Breast epithelium (tissue), 4 donors: ENCODE data around the gene CLK2. TPM values are rescaled to one million over a fixed set of nuclear protein-coding genes. Genes with fewer than 3 reads are reported as not detected.
"Not testable (repeated sequence)": the region's sequence is repeated elsewhere in the genome, so short reads cannot be mapped to it uniquely, and the experiment has no call there.

Experiments used
- DNase-seq, 2 donors: peaks; one replicate each; pipeline ENCODE4 v3.0.0-alpha.2; 2019; ENCODE audit warnings: low spot score in 2 of 2
- H3K27ac ChIP-seq, 2 donors: fragments of 200-600 bp; sonication (generic) in 1 of 2; one replicate each; pipeline ENCODE4 v1.5.1; 2016 to 2019; ENCODE audit warnings: mild to moderate bottlenecking in 1 of 2
- H3K27me3 ChIP-seq, 2 donors: fragments of 200-600 bp; sonication (generic) in 1 of 2; one replicate each; pipeline versions ENCODE4 v1.5.1 to v1.6.0; 2017 to 2019; ENCODE audit warnings: control low read depth in 1 of 2, mild to moderate bottlenecking in 1 of 2
- H3K36me3 ChIP-seq: fragments of 200-600 bp; one replicate; pipeline ENCODE4 v1.5.1; 2019
- H3K4me1 ChIP-seq, 2 donors: fragments of 200-600 bp; sonication (generic); one replicate each; pipeline ENCODE4 v1.5.1; 2016 to 2019; ENCODE audit warnings: control low read depth in 1 of 2
- H3K4me3 ChIP-seq, 3 donors: fragments of 200-600 bp; sonication (generic); 1 replicate in 2 of 3; 2 replicates in 1 of 3; pipeline ENCODE4 v1.5.1; 2016 to 2019; ENCODE audit warnings: mild to moderate bottlenecking in 3 of 3, moderate library complexity in 2 of 3
- H3K9me3 ChIP-seq, 2 donors: fragments of 200-600 bp; sonication (generic) in 1 of 2; one replicate each; pipeline ENCODE4 v1.5.1; 2016 to 2019; ENCODE audit warnings: control low read depth in 1 of 2
- POLR2A ChIP-seq: fragments of 450-650 bp; IDR thresholded peaks from one replicate; pipeline ENCODE4 v1.6.1; 2016; ENCODE audit warnings: antibody characterized with exemption, mild to moderate bottlenecking, moderate library complexity
- POLR2AphosphoS5 ChIP-seq, 3 donors: sonication (generic); formaldehyde crosslinking; IDR thresholded peaks; one replicate each; pipeline ENCODE4 v1.6.1; 2017; ENCODE audit warnings: antibody characterized with exemption in 3 of 3
- intact Hi-C: fragments of 100-400 bp; cut with DNase I; formaldehyde crosslinking; loops from one replicate; pipeline ENCODE4 v1.15.1; 2023; ENCODE audit warnings: low total_unique reads
- total RNA-seq, 3 donors: library from RNA; depleted of rRNA; stranded (reverse); fragments of >200 nt; gene quantifications; one replicate each; pipeline ENCODE4 v1.1.0, GENCODE V29; 2016
- TF ChIP-seq, protein P1 (sequence below), 3 donors: fragments of 450-650 bp; IDR thresholded peaks; one replicate each; pipeline ENCODE4 v1.5.1; 2016 to 2017; ENCODE audit warnings: antibody characterized with exemption in 3 of 3, mild to moderate bottlenecking in 3 of 3, moderate library complexity in 3 of 3

CLK2 gene
- total RNA-seq, 3 donors from 2014 or later = 29.1 to 53.4 (median 48.7) TPM

- H3K9me3 ChIP-seq = no peaks in the 10 kb centered on the region
- intact Hi-C loops = no loop called here
- no peaks in the 10 kb centered on the region for H3K4me1 ChIP-seq
- DNase-seq = no peak
- H3K27ac ChIP-seq = peak overlapping the region; percentile 88 to 89
- H3K27me3 ChIP-seq = no peaks in the 10 kb centered on the region
- peak overlapping the region; percentile 57 to 75 (median 65) for H3K4me3 ChIP-seq
- TF ChIP-seq, protein P1, sequence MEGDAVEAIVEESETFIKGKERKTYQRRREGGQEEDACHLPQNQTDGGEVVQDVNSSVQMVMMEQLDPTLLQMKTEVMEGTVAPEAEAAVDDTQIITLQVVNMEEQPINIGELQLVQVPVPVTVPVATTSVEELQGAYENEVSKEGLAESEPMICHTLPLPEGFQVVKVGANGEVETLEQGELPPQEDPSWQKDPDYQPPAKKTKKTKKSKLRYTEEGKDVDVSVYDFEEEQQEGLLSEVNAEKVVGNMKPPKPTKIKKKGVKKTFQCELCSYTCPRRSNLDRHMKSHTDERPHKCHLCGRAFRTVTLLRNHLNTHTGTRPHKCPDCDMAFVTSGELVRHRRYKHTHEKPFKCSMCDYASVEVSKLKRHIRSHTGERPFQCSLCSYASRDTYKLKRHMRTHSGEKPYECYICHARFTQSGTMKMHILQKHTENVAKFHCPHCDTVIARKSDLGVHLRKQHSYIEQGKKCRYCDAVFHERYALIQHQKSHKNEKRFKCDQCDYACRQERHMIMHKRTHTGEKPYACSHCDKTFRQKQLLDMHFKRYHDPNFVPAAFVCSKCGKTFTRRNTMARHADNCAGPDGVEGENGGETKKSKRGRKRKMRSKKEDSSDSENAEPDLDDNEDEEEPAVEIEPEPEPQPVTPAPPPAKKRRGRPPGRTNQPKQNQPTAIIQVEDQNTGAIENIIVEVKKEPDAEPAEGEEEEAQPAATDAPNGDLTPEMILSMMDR (IDR thresholded peaks at IDR 0.05) = no peak
- TF ChIP-seq POLR2AphosphoS5 (IDR thresholded peaks at IDR 0.05) (no peak), POLR2A (no peak)
- H3K36me3 ChIP-seq = no peaks in the 10 kb centered on the region
These were observed 45.2 kb downstream of the CLK2 start for GRCh38 chr1:155228096-155228427.

GRCh38 chr1:155227261-155228095 lies 45.8 kb downstream of the CLK2 start:
- H3K9me3 ChIP-seq = no peaks in the 10 kb centered on the region

DNA sequence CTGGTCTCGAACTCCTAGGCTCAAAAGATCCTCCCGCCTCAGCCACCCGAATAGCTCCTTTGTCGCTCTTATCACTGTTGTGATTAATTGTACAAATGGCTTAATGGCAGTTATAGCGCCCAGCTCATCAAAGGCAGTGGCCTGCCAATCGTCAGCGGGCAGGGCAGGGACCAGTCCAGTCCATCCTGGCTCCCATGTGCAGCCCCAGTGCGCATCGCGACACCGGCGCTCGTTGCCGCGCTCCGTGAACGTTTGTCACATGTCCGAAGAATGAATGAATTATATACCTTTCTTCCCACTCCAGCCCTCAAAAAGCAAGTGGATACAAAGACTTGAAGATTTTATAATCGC lies 46.4 kb downstream of the CLK2 start:
- Histone ChIP-seq H3K9me3 (no peaks in the 10 kb centered on the region), H3K27me3 (no peaks in the 10 kb centered on the region), H3K27ac (peak overlapping the region; percentile 88 to 89), H3K36me3 (no peaks in the 10 kb centered on the region), H3K4me1 (no peaks in the 10 kb centered on the region), H3K4me3 (peak overlapping the region; percentile 57 to 75 (median 65))
- TF ChIP-seq POLR2AphosphoS5 (IDR thresholded peaks at IDR 0.05) (peak in 1 of 3 donors; percentile 7), POLR2A (no peak)
- TF ChIP-seq, protein P1 (IDR thresholded peaks at IDR 0.05) = no peak
- intact Hi-C loops = no loop called here
- DNase-seq = peak in 1 of 2 donors; percentile 42

More at GRCh38 chr1:155227261-155228095, 45.8 kb downstream of the CLK2 start:
- Histone ChIP-seq H3K27ac (peak overlapping the region; percentile 88 to 89), H3K27me3 (no peaks in the 10 kb centered on the region), H3K4me3 (peak overlapping the region; percentile 57 to 75 (median 65)), H3K4me1 (no peaks in the 10 kb centered on the region), H3K36me3 (no peaks in the 10 kb centered on the region)
- TF ChIP-seq POLR2A (peak; percentile 52), POLR2AphosphoS5 (IDR thresholded peaks at IDR 0.05) (peak; percentile 57 to 79 (median 78))
- TF ChIP-seq, protein P1 (IDR thresholded peaks at IDR 0.05) = no peak
- DNase-seq = peak; percentile 97 to 99
- intact Hi-C loops = no loop called here

DNA sequence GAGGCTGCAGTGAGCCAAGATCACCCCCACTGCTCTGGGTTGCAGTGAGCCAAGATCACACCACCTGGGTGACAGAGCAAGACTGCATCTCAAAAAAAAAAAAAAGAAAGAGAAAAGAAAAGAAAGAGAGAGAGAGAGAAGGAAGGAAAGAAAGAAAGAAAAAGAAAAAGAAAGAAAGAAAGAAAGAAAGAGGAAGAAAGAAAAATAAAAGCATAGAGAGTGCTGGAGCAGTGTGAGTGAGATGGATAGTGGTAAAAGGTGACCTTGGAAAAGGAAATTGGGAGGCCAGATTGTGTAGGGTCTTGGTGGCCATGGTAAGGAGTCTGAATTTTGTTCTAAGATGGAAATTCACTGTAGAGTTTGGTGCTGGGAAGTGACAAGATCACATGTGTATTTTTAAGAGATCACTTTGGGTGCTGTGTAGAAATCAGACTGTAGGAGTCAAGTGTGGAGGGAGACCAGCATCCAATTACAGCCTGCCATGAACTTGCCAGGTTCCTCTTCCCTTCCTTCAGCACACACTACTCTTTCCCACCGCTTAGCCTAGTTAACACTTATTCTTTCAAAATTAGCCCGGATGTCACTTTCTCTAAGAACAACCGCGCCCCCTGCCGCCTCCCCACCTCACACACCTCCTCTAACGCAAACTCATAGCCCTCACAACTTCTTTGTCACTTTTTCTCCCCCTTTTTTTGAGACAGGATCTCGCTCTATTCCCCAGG lies 47.0 kb downstream of the CLK2 start:
- intact Hi-C loops = no loop called here
- peak overlapping the region; percentile 57 to 75 (median 65) for H3K4me3 ChIP-seq
- H3K36me3 ChIP-seq = no peaks in the 10 kb centered on the region
- no peaks in the 10 kb centered on the region for H3K9me3 ChIP-seq
- peak in 1 of 2 donors; percentile 69 for DNase-seq
- no peaks in the 10 kb centered on the region for H3K27me3 ChIP-seq
- TF ChIP-seq, protein P1 (IDR thresholded peaks at IDR 0.05) = peak; percentile 36 to 50 (median 48)
- TF ChIP-seq POLR2A = no peak
- H3K27ac ChIP-seq = peak overlapping the region; percentile 88 to 89
- no peaks in the 10 kb centered on the region for H3K4me1 ChIP-seq

GRCh38 chr1:155225404-155225759 lies 47.9 kb downstream of the CLK2 start:
- DNase-seq, H3K4me1 ChIP-seq, H3K4me3 ChIP-seq, H3K27me3 ChIP-seq, H3K9me3 ChIP-seq, H3K36me3 ChIP-seq, intact Hi-C loops: not testable (repeated sequence)
- H3K27ac ChIP-seq = peak overlapping the region; percentile 57 to 75
